Esophagus squamous epithelium (tissue), 5 donors: ENCODE data around the gene TICAM2. TPM values are rescaled to one million over a fixed set of nuclear protein-coding genes. Genes with fewer than 3 reads are reported as not detected.

Experiments
- DNase-seq: peaks from one replicate; lab custom pipeline; 2025; lab: John Stamatoyannopoulos, UW
- H3K27ac ChIP-seq, 4 donors: fragments of 200-600 bp; sonication (generic); one replicate each; pipeline ENCODE4 v1.5.1; 2016 to 2019; ENCODE audit warnings: mild to moderate bottlenecking in 1 of 4
- H3K27me3 ChIP-seq, 4 donors: fragments of 200-600 bp; sonication (generic); 1 replicate in 3 of 4; 2 replicates in 1 of 4; pipeline versions ENCODE4 v1.5.1 to v1.6.0; 2017 to 2021; ENCODE audit warnings: antibody characterized with exemption in 1 of 4
- H3K36me3 ChIP-seq, 3 donors: fragments of 200-600 bp; sonication (generic); one replicate each; pipeline ENCODE4 v1.5.1; 2016 to 2019
- H3K4me1 ChIP-seq, 3 donors: fragments of 200-600 bp; sonication (generic); one replicate each; pipeline ENCODE4 v1.5.1; 2017 to 2019
- H3K4me3 ChIP-seq, 4 donors: fragments of 200-600 bp; sonication (generic); 1 replicate in 3 of 4; 2 replicates in 1 of 4; pipeline ENCODE4 v1.5.1; 2016 to 2019; ENCODE audit warnings: mild to moderate bottlenecking in 2 of 4, moderate library complexity in 1 of 4
- H3K9me3 ChIP-seq, 3 donors: fragments of 200-600 bp; sonication (generic); one replicate each; pipeline ENCODE4 v1.5.1; 2016 to 2019
- POLR2A ChIP-seq, 4 donors: fragments of 450-650 bp; IDR thresholded peaks; one replicate each; pipeline ENCODE4 v1.6.1; 2017; ENCODE audit warnings: antibody characterized with exemption in 4 of 4, mild to moderate bottlenecking in 4 of 4, moderate library complexity in 3 of 4
- WGBS, 2 donors: methylation state at CpG; one replicate each; pipeline ENCODE4 v1.1.5; 2018; 5-methylcytosine and 5-hydroxymethylcytosine counted together
- intact Hi-C: fragments of 100-400 bp; cut with DNase I; formaldehyde crosslinking; loops from one replicate; pipeline ENCODE4 v1.15.0; 2022
- total RNA-seq, 4 donors: library from RNA; depleted of rRNA; stranded (reverse); fragments of >200 nt; gene quantifications; one replicate each; pipeline ENCODE4 v1.1.0, GENCODE V29; 2016
- TF ChIP-seq, protein P1 (sequence below), 6 experiments: fragments of 450-650 bp in 4 of 6; fragments of 200-600 bp in 2 of 6; sonication (generic) in 2 of 6; IDR thresholded peaks; one replicate each; pipeline ENCODE4 v1.5.1; 2016 to 2019; ENCODE audit warnings: antibody characterized with exemption in 6 of 6, mild to moderate bottlenecking in 4 of 6, moderate library complexity in 4 of 6
- donor health status: DM: yes; HTN: yes; CAD: no.

Gene TICAM2
- total RNA-seq, 4 donors from 2014 or later, result 0.68 to 2.7 (median 0.95) TPM; not detected in 1

DNA sequence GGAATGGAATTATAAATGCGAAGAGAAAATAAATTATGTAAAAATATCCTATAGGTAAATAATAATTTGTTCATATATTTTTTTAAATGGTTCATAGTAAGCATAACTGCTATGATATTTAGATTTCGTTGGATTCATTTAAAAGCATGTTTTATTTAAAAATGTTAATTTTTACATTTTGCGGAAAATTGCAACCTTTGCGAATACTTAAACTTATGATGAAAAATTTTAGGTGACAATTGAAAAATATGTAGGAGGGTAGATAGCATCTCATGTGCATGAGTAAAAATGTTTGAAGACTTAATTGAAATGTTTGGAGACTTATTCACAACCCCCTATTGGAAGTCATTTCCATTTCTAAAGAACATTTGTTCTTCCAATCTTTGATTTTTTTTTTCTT lies 53.6 kb downstream of the TICAM2 start:
- 92 to 93% methylated on average over 4 of the region's 4 CpGs for WGBS, 2 donors
- Histone ChIP-seq H3K27me3 (no peaks in the 10 kb centered on the region), H3K9me3 (peaks cover 3 to 9% (median 6%) of the 10 kb centered on the region in 3 donors), H3K4me3 (no peak overlapping the region), H3K27ac (no peak overlapping the region), H3K36me3 (no peaks in the 10 kb centered on the region), H3K4me1 (peaks cover 0 to 12% (median 0%) of the 10 kb centered on the region in 3 donors)
- DNase-seq, result no peak
- intact Hi-C loops, result no loop called here
- TF ChIP-seq, protein P1, sequence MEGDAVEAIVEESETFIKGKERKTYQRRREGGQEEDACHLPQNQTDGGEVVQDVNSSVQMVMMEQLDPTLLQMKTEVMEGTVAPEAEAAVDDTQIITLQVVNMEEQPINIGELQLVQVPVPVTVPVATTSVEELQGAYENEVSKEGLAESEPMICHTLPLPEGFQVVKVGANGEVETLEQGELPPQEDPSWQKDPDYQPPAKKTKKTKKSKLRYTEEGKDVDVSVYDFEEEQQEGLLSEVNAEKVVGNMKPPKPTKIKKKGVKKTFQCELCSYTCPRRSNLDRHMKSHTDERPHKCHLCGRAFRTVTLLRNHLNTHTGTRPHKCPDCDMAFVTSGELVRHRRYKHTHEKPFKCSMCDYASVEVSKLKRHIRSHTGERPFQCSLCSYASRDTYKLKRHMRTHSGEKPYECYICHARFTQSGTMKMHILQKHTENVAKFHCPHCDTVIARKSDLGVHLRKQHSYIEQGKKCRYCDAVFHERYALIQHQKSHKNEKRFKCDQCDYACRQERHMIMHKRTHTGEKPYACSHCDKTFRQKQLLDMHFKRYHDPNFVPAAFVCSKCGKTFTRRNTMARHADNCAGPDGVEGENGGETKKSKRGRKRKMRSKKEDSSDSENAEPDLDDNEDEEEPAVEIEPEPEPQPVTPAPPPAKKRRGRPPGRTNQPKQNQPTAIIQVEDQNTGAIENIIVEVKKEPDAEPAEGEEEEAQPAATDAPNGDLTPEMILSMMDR (IDR thresholded peaks at IDR 0.05), result no peak
- TF ChIP-seq POLR2A (IDR thresholded peaks at IDR 0.05), result no peak

DNA sequence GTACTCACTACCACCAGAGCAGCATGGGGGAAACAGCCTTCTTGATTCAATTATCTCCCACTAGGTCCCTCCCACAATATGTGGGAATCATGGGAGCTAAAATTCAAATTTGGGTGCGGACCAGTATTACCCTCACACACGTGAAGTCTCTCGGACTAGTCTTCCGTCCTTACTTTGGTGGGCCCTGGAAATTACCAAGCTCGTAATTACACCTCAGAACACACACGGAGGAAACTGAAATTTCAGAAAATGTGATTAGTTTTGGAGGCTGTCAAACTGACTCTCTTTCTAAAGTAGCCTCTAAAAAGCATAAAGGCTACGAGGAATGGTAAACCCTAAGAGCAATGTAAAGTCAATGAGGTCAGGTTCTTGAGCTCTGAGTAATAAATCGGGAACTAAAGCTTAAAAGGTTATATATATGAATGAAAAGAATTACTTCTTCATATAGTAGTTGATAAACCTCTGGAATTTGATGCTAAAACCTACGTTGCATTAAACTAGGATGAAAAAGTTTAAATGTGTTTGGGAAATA lies 56.9 kb downstream of the TICAM2 start:
- Histone ChIP-seq H3K9me3 (peaks cover 3 to 9% (median 6%) of the 10 kb centered on the region in 3 donors), H3K27me3 (no peaks in the 10 kb centered on the region), H3K4me1 (peaks cover 5 to 35% (median 9%) of the 10 kb centered on the region in 3 donors), H3K36me3 (peaks cover 0 to under 1% (median 0%) of the 10 kb centered on the region in 3 donors), H3K4me3 (peak overlapping the region in 2 of 4 donors; percentile 92 to 93), H3K27ac (peak overlapping the region; percentile 96 to 100 (median 99))
- intact Hi-C loops, result no loop called here
- TF ChIP-seq, protein P1 (IDR thresholded peaks at IDR 0.05), result no peak
- no peak for TF ChIP-seq POLR2A (IDR thresholded peaks at IDR 0.05)
- no peak for DNase-seq
- 96 to 98% methylated on average over 9 of the region's 9 CpGs for WGBS, 2 donors

DNA sequence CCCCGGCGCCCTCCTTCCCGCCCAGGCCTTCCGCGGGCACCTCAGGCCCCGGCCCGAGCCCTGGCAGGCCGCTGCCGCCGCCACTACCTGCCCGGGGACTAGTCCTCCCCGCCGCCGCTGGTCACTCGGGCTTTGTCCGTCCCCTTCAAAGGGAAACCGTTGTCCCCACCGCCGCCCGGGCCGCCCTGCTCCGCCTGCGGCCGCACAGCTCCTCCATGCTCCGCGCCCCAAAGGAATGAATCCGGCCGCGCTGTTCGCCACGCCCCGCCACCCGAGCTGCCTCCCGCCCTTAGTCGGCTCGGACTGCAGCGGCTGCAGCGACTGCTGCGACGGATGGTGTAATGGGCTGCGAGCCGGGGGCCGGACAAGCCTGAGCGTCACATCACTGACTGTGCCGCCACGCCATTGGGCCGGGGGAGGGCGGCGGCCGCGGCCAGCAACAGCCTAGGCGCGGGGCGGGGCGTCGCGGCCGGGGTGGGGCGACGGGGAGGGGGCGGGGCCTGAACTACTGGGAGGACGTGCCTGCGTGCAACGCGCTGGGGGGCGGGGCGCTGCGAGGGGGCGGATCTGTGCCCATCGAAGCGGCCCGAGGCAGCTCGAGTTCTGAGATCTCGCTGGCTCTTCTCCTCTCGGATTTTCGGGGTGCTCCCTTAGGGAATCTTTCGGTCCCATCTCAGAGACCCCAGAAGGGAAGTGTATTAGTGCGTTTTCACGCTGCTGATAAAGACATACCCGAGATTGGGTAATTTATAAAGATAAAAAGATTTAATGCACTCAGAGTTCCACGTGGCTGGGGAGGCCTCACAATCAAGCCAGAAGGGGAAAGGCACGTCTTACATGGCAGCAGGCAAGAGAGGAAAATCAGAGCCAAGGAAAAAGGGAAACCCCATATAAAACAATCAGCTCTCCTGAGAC lies 57.6 kb downstream of the TICAM2 start, which contains the start of gene FEM1C:
FEM1C (minus strand) TSS at position 340 of the 915 bp plus-strand sequence. CDS start 1,282 bp downstream, outside the sequence.
- 2 to 3% methylated on average over 10 to 13 of the region's 82 CpGs for WGBS, 2 donors
- intact Hi-C loops, result no loop called here

DNA sequence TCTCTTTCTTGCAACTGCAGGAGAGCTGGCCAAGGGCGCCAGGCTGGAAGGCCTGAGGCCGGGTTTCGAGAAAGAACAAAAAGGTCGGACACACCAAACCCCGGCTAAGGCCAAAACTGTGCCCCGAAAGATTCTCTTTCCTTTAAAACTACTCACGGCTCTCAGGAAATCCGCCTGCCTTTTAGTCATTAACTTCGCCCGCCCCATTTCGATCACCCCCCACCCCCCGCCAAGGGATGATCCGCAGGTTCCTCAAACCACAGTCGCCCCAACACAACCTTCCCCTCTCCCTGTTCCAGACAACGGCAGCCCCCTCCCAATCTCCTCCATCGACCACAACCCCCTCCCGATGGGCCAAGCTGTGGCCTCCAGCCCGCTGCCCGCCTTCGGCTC lies 58.2 kb downstream of the TICAM2 start:
- peaks cover 3 to 9% (median 6%) of the 10 kb centered on the region in 3 donors for H3K9me3 ChIP-seq
- DNase-seq, result no peak
- H3K36me3 ChIP-seq, result peaks cover 0 to 14% (median 0%) of the 10 kb centered on the region in 3 donors
- H3K4me3 ChIP-seq, result peak overlapping the region; percentile 65 to 93 (median 92)
- TF ChIP-seq POLR2A (IDR thresholded peaks at IDR 0.05), result no peak
- TF ChIP-seq, protein P1 (IDR thresholded peaks at IDR 0.05), result no peak
- no peaks in the 10 kb centered on the region for H3K27me3 ChIP-seq
- 0% methylated on average over 7 to 13 of the region's 20 CpGs for WGBS, 2 donors
- H3K4me1 ChIP-seq, result peaks cover 9 to 48% (median 16%) of the 10 kb centered on the region in 3 donors
- peak overlapping the region; percentile 96 to 100 (median 99) for H3K27ac ChIP-seq
- intact Hi-C loops, result no loop called here

More for the DNA sequence above, 57.6 kb downstream of the TICAM2 start, which contains the start of gene FEM1C:
- H3K4me3 ChIP-seq, result peak within 1 kb of the TSS; percentile 65 to 93 (median 92)
- peaks cover 3 to 9% (median 6%) of the 10 kb centered on the region in 3 donors for H3K9me3 ChIP-seq
- no peaks in the 10 kb centered on the region for H3K27me3 ChIP-seq
- peak; percentile 93 for DNase-seq
- peak within 1 kb of the TSS; percentile 96 to 100 (median 99) for H3K27ac ChIP-seq
- peaks cover 0 to 8% (median 0%) of the 10 kb centered on the region in 3 donors for H3K36me3 ChIP-seq
- TF ChIP-seq POLR2A (IDR thresholded peaks at IDR 0.05), result peak; percentile 77 to 100 (median 100)
- TF ChIP-seq, protein P1 (IDR thresholded peaks at IDR 0.05), result peak in 1 of 6 experiments; percentile 19
- H3K4me1 ChIP-seq, result peaks cover 9 to 42% (median 11%) of the 10 kb centered on the region in 3 donors
